ENCODE results near the gene GNAI2. TPM values are rescaled to one million over a fixed set of nuclear protein-coding genes. Genes with fewer than 3 reads are reported as not detected.

Gene GNAI2
- total and polyA plus RNA-seq, 8 donors = 26.9 to 104 (median 51.9) TPM

- H3K27me3 ChIP-seq = peaks cover 0 to 7% (median 0%) of the 10 kb centered on the region in 4 donors
- no peak for FAIRE-seq
These were observed 42.3 kb upstream of the GNAI2 start for GRCh38 chr3:50193746-50194127.

GRCh38 chr3:50194128-50194902 lies 41.7 kb upstream of the GNAI2 start:
- TF ChIP-seq CTCF (IDR thresholded peaks at IDR 0.05) = peak; percentile 51 to 73 (median 66)
- 9 to 10% methylated on average over 63 to 70 of the region's 70 CpGs for WGBS, 2 donors

More at GRCh38 chr3:50193746-50194127, 42.3 kb upstream of the GNAI2 start:
- Histone ChIP-seq H3K4me1 (peaks cover 0 to 19% (median 5%) of the 10 kb centered on the region in 3 donors), H3K4me3 (no peak overlapping the region), H3K9me3 (no peaks in the 10 kb centered on the region), H3K27ac (no peak overlapping the region), H3K36me3 (no peaks in the 10 kb centered on the region)
- intact Hi-C loops (cut with DNase I) = loop anchor here in 2 of 3 donors (2.0 to 5.0 kb wide), 3 partner anchors 31 to 79 kb away; no protein-coding TSS in a partner anchor
- DNase-seq (peak in 1 of 6 donors; percentile 85), ATAC-seq (no peak)
- no peak for TF ChIP-seq CTCF (IDR thresholded peaks at IDR 0.05)
- 27 to 31% methylated on average over 32 to 34 of the region's 34 CpGs for WGBS, 2 donors

GRCh38 chr3:50194903-50195500 lies 41.0 kb upstream of the GNAI2 start:
- 65 to 67% methylated on average over 12 to 14 of the region's 14 CpGs for WGBS, 2 donors
- H3K9me3 ChIP-seq = no peaks in the 10 kb centered on the region
- H3K36me3 ChIP-seq = no peaks in the 10 kb centered on the region
- peak in 3 of 6 donors; percentile 30 to 76 (median 40) for DNase-seq
- ATAC-seq = peak; percentile 32 to 53 (median 40)
- peak overlapping the region in 1 of 4 donors; percentile 14 for H3K4me3 ChIP-seq
- FAIRE-seq = no peak
- intact Hi-C loops (cut with DNase I) = loop anchor here in 2 of 3 donors (2.0 to 5.0 kb wide), 3 partner anchors 30 to 77 kb away; no protein-coding TSS in a partner anchor
- no peak overlapping the region for H3K27ac ChIP-seq
- peaks cover 0 to 7% (median 0%) of the 10 kb centered on the region in 4 donors for H3K27me3 ChIP-seq
- TF ChIP-seq CTCF (IDR thresholded peaks at IDR 0.05) = no peak
- H3K4me1 ChIP-seq = peaks cover 0 to 19% (median 5%) of the 10 kb centered on the region in 3 donors

More at GRCh38 chr3:50194128-50194902, 41.7 kb upstream of the GNAI2 start:
- DNase-seq (peak; percentile 59 to 90 (median 80)), FAIRE-seq (no peak), ATAC-seq (peak; percentile 80 to 86 (median 84))
- no peaks in the 10 kb centered on the region for H3K9me3 ChIP-seq
- H3K36me3 ChIP-seq = no peaks in the 10 kb centered on the region
- peaks cover 0 to 7% (median 0%) of the 10 kb centered on the region in 4 donors for H3K27me3 ChIP-seq
- H3K4me3 ChIP-seq = peak overlapping the region in 1 of 4 donors; percentile 14
- no peak overlapping the region for H3K27ac ChIP-seq
- intact Hi-C loops (cut with DNase I) = loop anchor here in 2 of 3 donors (2.0 to 5.0 kb wide), 3 partner anchors 30 to 78 kb away; no protein-coding TSS in a partner anchor
- peaks cover 0 to 19% (median 5%) of the 10 kb centered on the region in 3 donors for H3K4me1 ChIP-seq

GRCh38 chr3:50195501-50196252 lies 40.3 kb upstream of the GNAI2 start:
- H3K4me3 ChIP-seq = no peak overlapping the region
- H3K27me3 ChIP-seq = peaks cover 0 to 7% (median 0%) of the 10 kb centered on the region in 4 donors
- no peaks in the 10 kb centered on the region for H3K36me3 ChIP-seq
- FAIRE-seq (no peak), ATAC-seq (peak; percentile 26 to 48 (median 36)), DNase-seq (no peak)
- TF ChIP-seq CTCF (IDR thresholded peaks at IDR 0.05) = no peak
- intact Hi-C loops (cut with DNase I) = loop anchor here in 2 of 3 donors (2.0 kb wide), 2 partner anchors 29 to 31 kb away; no protein-coding TSS in a partner anchor
- WGBS, 2 donors = 40 to 41% methylated on average over 4 of the region's 4 CpGs
- peaks cover 0 to 19% (median 5%) of the 10 kb centered on the region in 3 donors for H3K4me1 ChIP-seq
- no peaks in the 10 kb centered on the region for H3K9me3 ChIP-seq
- no peak overlapping the region for H3K27ac ChIP-seq

Measured in pancreas (tissue), 10 donors.